Neuronal stem cell (in vitro differentiated cells): ENCODE data around the gene FAF2.
"Not testable (repeated sequence)": the region's sequence is repeated elsewhere in the genome, so short reads cannot be mapped to it uniquely, and the experiment has no call there.

Experiments used
- DNase-seq: peaks from one replicate; pipeline ENCODE4 v3.0.0-alpha.2; 2013; ENCODE audit warnings: low spot score
- H2AFZ ChIP-seq: one replicate; pipeline ENCODE4 v1.6.1; 2013; ENCODE audit warnings: mild to moderate bottlenecking, low read length, inconsistent platforms
- H2AK5ac ChIP-seq: 2 replicates; pipeline ENCODE4 v1.6.1; 2013; ENCODE audit warnings: low read depth, mild to moderate bottlenecking, inconsistent platforms, low read length, moderate library complexity, mixed read lengths
- H2BK120ac ChIP-seq: 2 replicates; pipeline ENCODE4 v1.6.1; 2013; ENCODE audit warnings: low read depth, mild to moderate bottlenecking, inconsistent platforms, low read length, moderate library complexity, mixed read lengths
- H2BK12ac ChIP-seq: one replicate; pipeline ENCODE4 v1.6.1; 2013; ENCODE audit warnings: low read length, inconsistent platforms
- H2BK15ac ChIP-seq: 2 replicates; pipeline ENCODE4 v1.6.1; 2013; ENCODE audit warnings: mild to moderate bottlenecking, low read length, inconsistent platforms, mixed read lengths
- H2BK5ac ChIP-seq: one replicate; pipeline ENCODE4 v1.6.1; 2013; ENCODE audit warnings: inconsistent platforms, mild to moderate bottlenecking, low read length, moderate library complexity
- H3K14ac ChIP-seq: one replicate; pipeline ENCODE4 v1.6.1; 2013; ENCODE audit warnings: low read length, inconsistent platforms
- H3K18ac ChIP-seq: 2 replicates; pipeline ENCODE4 v1.6.1; 2013; ENCODE audit warnings: low read length, inconsistent platforms
- H3K23ac ChIP-seq: 2 replicates; pipeline ENCODE4 v1.6.1; 2013; ENCODE audit warnings: low read depth, mild to moderate bottlenecking, mixed read lengths, low read length, inconsistent platforms; ENCODE audit not compliant: poor library complexity
- H3K27ac ChIP-seq: replicated peaks from 3 replicates; pipeline ENCODE4 v1.5.1; 2013; ENCODE audit warnings: low read length, inconsistent platforms
- H3K27me3 ChIP-seq, 3 experiments: 2 replicates each; pipeline ENCODE4 v1.6.1; 2013; ENCODE audit warnings: low read length in 3 of 3, mild to moderate bottlenecking in 2 of 3, inconsistent platforms in 1 of 3, low read depth in 1 of 3, mixed read lengths in 1 of 3, moderate library complexity in 1 of 3; ENCODE audit not compliant: control insufficient read depth in 3 of 3, insufficient read depth in 3 of 3
- H3K36me3 ChIP-seq, 2 donors: replicated peaks in 1 of 2; 2 replicates each; pipeline ENCODE4 v1.6.1; 2013; ENCODE audit warnings: low read length in 2 of 2; ENCODE audit not compliant: control insufficient read depth in 2 of 2, insufficient read depth in 2 of 2
- H3K4ac ChIP-seq: 2 replicates; pipeline ENCODE4 v1.6.1; 2013; ENCODE audit warnings: inconsistent platforms, mild to moderate bottlenecking, low read length, moderate library complexity
- H3K4me1 ChIP-seq, 2 donors: 1 replicate in 1 of 2; 2 replicates in 1 of 2; pipeline ENCODE4 v1.6.1; 2013; ENCODE audit warnings: low read length in 2 of 2, low read depth in 1 of 2; ENCODE audit not compliant: control insufficient read depth in 2 of 2, insufficient read depth in 1 of 2
- H3K4me2 ChIP-seq: one replicate; pipeline ENCODE4 v1.6.1; 2013; ENCODE audit warnings: mild to moderate bottlenecking, low read length, inconsistent platforms; ENCODE audit not compliant: insufficient read depth, poor library complexity, severe bottlenecking
- H3K4me3 ChIP-seq, 2 donors: 2 replicates each; pipeline ENCODE4 v1.5.1; 2013; ENCODE audit warnings: low read length in 2 of 2, mild to moderate bottlenecking in 2 of 2, inconsistent platforms in 1 of 2, moderate library complexity in 1 of 2
- H3K79me1 ChIP-seq: one replicate; pipeline ENCODE4 v1.6.1; 2013; ENCODE audit warnings: low read depth, mild to moderate bottlenecking, inconsistent platforms, low read length, moderate library complexity
- H3K9ac ChIP-seq: one replicate; pipeline ENCODE4 v1.6.1; 2013; ENCODE audit warnings: mild to moderate bottlenecking, low read depth, low read length, inconsistent platforms; ENCODE audit not compliant: poor library complexity
- H3K9me3 ChIP-seq, 2 donors: replicated peaks in 1 of 2; 2 replicates each; pipeline versions ENCODE3 to v1.6.1; 2013; ENCODE audit warnings: low read length in 2 of 2, mild to moderate bottlenecking in 2 of 2, inconsistent platforms in 1 of 2, low read depth in 1 of 2, mixed read lengths in 1 of 2, moderate library complexity in 1 of 2; ENCODE audit not compliant: control insufficient read depth in 2 of 2, insufficient read depth in 1 of 2
- H4K8ac ChIP-seq: one replicate; pipeline ENCODE4 v1.6.1; 2013; ENCODE audit warnings: low read depth, mild to moderate bottlenecking, inconsistent platforms, low read length, moderate library complexity
- H4K91ac ChIP-seq: one replicate; pipeline ENCODE4 v1.6.1; 2013; ENCODE audit warnings: low read length, low read depth, mild to moderate bottlenecking, inconsistent platforms; ENCODE audit not compliant: poor library complexity
- WGBS, 2 donors: extraction: QIAGEN DNeasy Blood & Tissue Kit; methylation state at CpG; one replicate each; pipeline ENCODE4 v1.1.7; 2013; ENCODE audit warnings: missing lambda C conversion rate in 2 of 2, mixed read lengths in 1 of 2; ENCODE audit not compliant: insufficient read length in 2 of 2, insufficient replicate concordance in 1 of 2; ENCODE audit errors: extremely low coverage in 2 of 2; 5-methylcytosine and 5-hydroxymethylcytosine counted together

The FAF2 gene

DNA sequence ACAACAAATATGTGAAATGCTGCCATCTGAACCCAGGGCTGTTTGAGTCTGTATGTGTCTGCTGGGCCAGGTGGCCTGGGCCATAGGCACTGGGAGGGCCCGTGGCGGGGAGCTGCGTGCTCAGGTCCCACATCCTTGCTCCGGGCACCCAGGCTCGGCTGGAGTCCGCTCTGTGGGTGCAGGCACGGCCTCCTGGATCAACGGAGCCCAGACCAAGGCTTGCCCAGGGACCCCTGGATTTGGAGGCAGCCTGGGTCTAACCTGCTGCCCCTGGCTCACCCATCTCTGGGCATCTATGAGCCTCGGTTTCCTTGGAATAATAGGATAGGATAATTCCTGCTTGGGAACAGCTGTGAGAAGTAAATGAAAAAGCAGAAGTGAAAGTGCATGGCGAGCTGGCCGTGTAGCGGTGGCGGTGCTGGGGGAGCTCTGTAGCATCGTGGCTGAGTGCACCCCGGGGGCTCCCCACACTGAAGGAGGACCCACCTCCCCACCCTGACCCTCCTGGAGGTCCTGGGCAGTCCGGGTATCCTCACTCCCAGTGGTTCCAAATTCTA, 102.2 kb downstream of the FAF2 start:
- no peak overlapping the region for H2BK5ac ChIP-seq
- H3K4ac ChIP-seq, result no peak overlapping the region
- no peak overlapping the region for H3K4me2 ChIP-seq
- H3K4me3 ChIP-seq, result no peak overlapping the region
- peak overlapping the region; percentile 54 for H2BK15ac ChIP-seq
- peaks cover 2% of the 10 kb centered on the region for H3K79me1 ChIP-seq
- H3K9me3 ChIP-seq, result no peaks in the 10 kb centered on the region
- H3K23ac ChIP-seq, result no peak overlapping the region
- no peak overlapping the region for H2AFZ ChIP-seq
- H3K27ac ChIP-seq, result no peak overlapping the region
- peak overlapping the region; percentile 10 for H2BK12ac ChIP-seq
- H2AK5ac ChIP-seq, result peak overlapping the region; percentile 75
- H3K36me3 ChIP-seq, result no peaks in the 10 kb centered on the region
- H3K18ac ChIP-seq, result no peak overlapping the region
- H3K14ac ChIP-seq, result peak overlapping the region; percentile 63
- peaks cover 5 to 7% of the 10 kb centered on the region in 2 donors for H3K4me1 ChIP-seq
- DNase-seq, result no peak
- H4K91ac ChIP-seq, result no peak overlapping the region
- H3K9ac ChIP-seq, result no peak overlapping the region
- H2BK120ac ChIP-seq, result no peak overlapping the region
- H3K27me3 ChIP-seq, result peaks cover 0 to 33% (median 4%) of the 10 kb centered on the region in 3 experiments
- WGBS, 2 donors, result no CpG with 5 or more reads among the region's 16 CpGs
- no peak overlapping the region for H4K8ac ChIP-seq

DNA sequence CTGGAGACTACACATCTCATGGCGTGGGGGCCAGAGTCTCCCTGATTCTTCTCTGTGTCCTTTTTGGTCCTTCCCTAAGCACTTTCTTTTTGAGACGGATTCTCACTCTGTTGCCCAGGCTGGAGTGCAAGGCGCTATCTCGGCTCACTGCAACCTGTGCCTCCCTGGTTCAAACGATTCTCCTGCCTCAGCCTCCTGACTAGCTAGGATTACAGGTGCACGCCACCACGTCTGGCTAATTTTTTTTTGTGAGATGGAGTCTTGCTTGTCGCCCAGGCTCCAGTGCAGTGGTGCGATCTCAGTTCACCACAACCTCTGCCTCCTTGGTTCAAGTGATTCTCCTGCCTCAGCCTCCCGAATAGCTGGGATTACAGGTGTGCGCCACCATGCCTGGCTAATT, 102.8 kb downstream of the FAF2 start:
- H2BK120ac ChIP-seq, H4K91ac ChIP-seq, H3K23ac ChIP-seq, H4K8ac ChIP-seq, H3K18ac ChIP-seq, H2BK15ac ChIP-seq, DNase-seq, H3K9ac ChIP-seq, H2BK5ac ChIP-seq, H3K79me1 ChIP-seq, H3K4me1 ChIP-seq, H2AFZ ChIP-seq, H3K4me3 ChIP-seq, H3K9me3 ChIP-seq, H2BK12ac ChIP-seq, H3K4ac ChIP-seq, H3K27ac ChIP-seq, H3K36me3 ChIP-seq, H3K14ac ChIP-seq, H3K4me2 ChIP-seq: not testable (repeated sequence)
- Histone ChIP-seq H3K27me3 (peaks cover 0 to 33% (median 0%) of the 10 kb centered on the region in 3 experiments), H2AK5ac (peak overlapping the region; percentile 75)
- no CpG with 5 or more reads among the region's 11 CpGs for WGBS, 2 donors

DNA sequence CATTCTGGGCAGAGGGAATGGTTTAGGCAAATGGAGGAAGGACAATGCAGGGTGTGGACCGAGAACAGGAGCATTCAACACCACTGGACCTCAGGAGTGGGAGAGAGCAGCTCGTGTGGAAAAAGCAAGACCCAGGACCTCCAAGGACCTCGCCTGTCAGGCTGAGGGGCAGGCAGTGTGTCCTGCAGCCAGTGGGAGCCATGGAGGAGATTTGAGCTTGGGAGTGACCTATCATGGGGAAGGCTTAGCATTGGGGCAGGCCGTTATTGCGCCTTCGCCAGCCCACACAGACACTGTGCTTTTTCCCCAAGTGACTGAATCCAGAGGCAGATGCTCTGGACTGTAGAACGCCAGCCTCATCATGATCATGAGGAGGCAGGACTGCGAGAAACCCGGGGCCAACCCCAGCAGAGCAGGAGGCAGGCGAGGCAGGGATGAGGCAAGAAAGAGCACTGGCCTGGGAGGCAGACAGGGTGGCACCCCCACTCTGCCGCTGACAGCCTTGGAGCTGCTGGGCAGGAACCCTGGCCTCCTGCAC, 104.2 kb downstream of the FAF2 start:
- Histone ChIP-seq H2BK5ac (no peak overlapping the region), H3K27ac (no peak overlapping the region), H3K4me3 (no peak overlapping the region), H3K14ac (no peak overlapping the region), H3K4me1 (peaks cover 5 to 7% of the 10 kb centered on the region in 2 donors), H3K18ac (no peak overlapping the region), H3K27me3 (peaks cover 0 to 32% (median 0%) of the 10 kb centered on the region in 3 experiments), H3K9me3 (no peaks in the 10 kb centered on the region), H3K23ac (peak overlapping the region; percentile 10), H3K4ac (no peak overlapping the region), H3K9ac (peak overlapping the region; percentile 45), H2BK15ac (no peak overlapping the region), H4K8ac (no peak overlapping the region), H3K4me2 (no peak overlapping the region), H2AFZ (no peak overlapping the region), H2BK120ac (no peak overlapping the region), H4K91ac (no peak overlapping the region), H2AK5ac (peak overlapping the region; percentile 30), H3K79me1 (peaks cover 2% of the 10 kb centered on the region), H2BK12ac (no peak overlapping the region), H3K36me3 (no peaks in the 10 kb centered on the region)
- DNase-seq, result no peak
- WGBS, 2 donors, result no CpG with 5 or more reads among the region's 11 CpGs

DNA sequence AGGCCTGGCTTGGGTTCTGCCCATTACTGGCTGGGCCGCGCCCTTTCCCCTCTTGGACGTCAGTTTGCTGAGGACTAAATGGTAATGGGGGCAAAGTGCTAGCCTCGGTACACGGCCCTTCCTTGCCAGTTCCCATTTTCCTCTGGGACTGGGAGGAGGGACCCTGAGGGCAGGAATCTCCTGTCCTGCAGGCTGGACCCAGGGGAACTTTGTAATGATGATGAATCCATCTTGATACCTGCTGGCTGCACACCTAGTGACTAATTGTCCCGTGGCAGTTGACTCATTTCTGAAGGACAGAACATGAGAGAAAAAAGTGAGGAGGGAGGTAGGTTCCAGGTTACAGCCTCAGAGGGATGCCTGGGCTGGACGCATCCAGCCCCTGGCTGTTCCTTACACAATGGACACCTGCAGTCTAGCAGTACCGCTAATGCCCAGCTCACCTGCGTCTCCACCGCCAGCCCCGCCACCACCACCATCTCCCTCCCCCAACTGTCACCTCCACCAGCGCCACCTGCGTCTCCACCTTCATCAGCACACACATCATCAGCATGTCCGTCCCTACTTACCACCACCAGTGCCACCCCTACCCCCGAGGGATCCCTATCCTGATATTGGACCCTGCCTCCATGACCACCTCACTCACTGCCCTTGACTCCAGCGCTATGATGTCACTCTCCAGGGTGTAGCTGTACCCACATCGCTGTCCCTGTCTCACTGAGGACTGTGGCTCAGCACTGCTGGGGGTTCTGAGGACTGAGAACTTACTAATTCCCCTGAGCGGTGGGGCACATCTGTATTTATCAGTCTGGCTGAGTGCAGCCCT, 105.3 kb downstream of the FAF2 start:
- H4K8ac ChIP-seq, result no peak overlapping the region
- peak overlapping the region; percentile 38 for H3K18ac ChIP-seq
- H2AFZ ChIP-seq, result no peak overlapping the region
- no peaks in the 10 kb centered on the region for H3K36me3 ChIP-seq
- H3K4ac ChIP-seq, result no peak overlapping the region
- H2BK12ac ChIP-seq, result no peak overlapping the region
- peak overlapping the region in 1 of 2 donors; percentile 14 for H3K4me3 ChIP-seq
- no peak overlapping the region for H3K27ac ChIP-seq
- H3K4me1 ChIP-seq, result peaks cover 5 to 7% of the 10 kb centered on the region in 2 donors
- H3K4me2 ChIP-seq, result no peak overlapping the region
- H2BK5ac ChIP-seq, result peak overlapping the region; percentile 72
- DNase-seq, result no peak
- H3K9me3 ChIP-seq, result no peaks in the 10 kb centered on the region
- H3K9ac ChIP-seq, result no peak overlapping the region
- peak overlapping the region; percentile 34 for H4K91ac ChIP-seq
- H3K14ac ChIP-seq, result peak overlapping the region; percentile 57
- H3K27me3 ChIP-seq, result peaks cover 0 to 30% (median 0%) of the 10 kb centered on the region in 3 experiments
- peaks cover 2% of the 10 kb centered on the region for H3K79me1 ChIP-seq
- no peak overlapping the region for H2BK120ac ChIP-seq
- no CpG with 5 or more reads among the region's 18 CpGs for WGBS, 2 donors
- H3K23ac ChIP-seq, result peak overlapping the region; percentile 20
- peak overlapping the region; percentile 30 for H2AK5ac ChIP-seq
- no peak overlapping the region for H2BK15ac ChIP-seq
